Right hindlimb (tissue), 1 donor: ENCODE data around the gene RDH12.
"Not testable (repeated sequence)": the region's sequence is repeated elsewhere in the genome, so short reads cannot be mapped to it uniquely, and the experiment has no call there.

Experiments used
- DNase-seq: peaks from one replicate; pipeline ENCODE4 v3.0.0-alpha.2; 2018

RDH12 gene

GRCh38 chr14:67701492-67701891 lies at the start of gene RDH12:
Gene RDH12 (plus strand): TSS chr14:67701886. CDS start chr14:67722643, 20,757 bp downstream.
- not testable (repeated sequence) for DNase-seq

GRCh38 chr14:67652189-67652588 lies 49.5 kb upstream of the RDH12 start:
- no peak for DNase-seq

- DNase-seq: no peak
Measured at GRCh38 chr14:67653651-67654280, 47.9 kb upstream of the RDH12 start.

- DNase-seq: no peak
Measured at GRCh38 chr14:67663633-67664032, 38.1 kb upstream of the RDH12 start.

- no peak for DNase-seq
Measured at GRCh38 chr14:67665868-67666267, 35.8 kb upstream of the RDH12 start.

- no peak for DNase-seq
Measured at GRCh38 chr14:67666750-67667449, 34.8 kb upstream of the RDH12 start.

GRCh38 chr14:67668559-67668958 lies 33.1 kb upstream of the RDH12 start:
- DNase-seq: no peak

GRCh38 chr14:67673451-67673850 lies 28.2 kb upstream of the RDH12 start:
- no peak for DNase-seq

GRCh38 chr14:67674139-67674479 lies 27.6 kb upstream of the RDH12 start:
- peak; percentile 82 for DNase-seq

- DNase-seq: peak; percentile 94
Measured at GRCh38 chr14:67674480-67675218, 27.0 kb upstream of the RDH12 start, which contains the start of gene VTI1B. Gene VTI1B (minus strand): TSS chr14:67674632. CDS start chr14:67674489, 143 bp downstream.

- no peak for DNase-seq
Measured at GRCh38 chr14:67675219-67675582, 26.5 kb upstream of the RDH12 start.

GRCh38 chr14:67679006-67679405 lies 22.7 kb upstream of the RDH12 start:
- DNase-seq: no peak

GRCh38 chr14:67680121-67680602 lies 21.5 kb upstream of the RDH12 start:
- DNase-seq: no peak

GRCh38 chr14:67680941-67681340 lies 20.7 kb upstream of the RDH12 start:
- DNase-seq: no peak

GRCh38 chr14:67683842-67684241 lies 17.8 kb upstream of the RDH12 start:
- no peak for DNase-seq

- DNase-seq: no peak
Measured at GRCh38 chr14:67690011-67690410, 11.7 kb upstream of the RDH12 start.

- peak; percentile 80 for DNase-seq
Measured at GRCh38 chr14:67694791-67695393, 6.8 kb upstream of the RDH12 start.

GRCh38 chr14:67695394-67695949 lies 6.2 kb upstream of the RDH12 start, which contains the start of gene RDH11:
Gene RDH11 (minus strand): TSS chr14:67695764. CDS start chr14:67695703, 61 bp downstream.
- DNase-seq: peak; percentile 90

- DNase-seq: no peak
Measured at GRCh38 chr14:67697006-67697405, 4.7 kb upstream of the RDH12 start.

GRCh38 chr14:67698179-67698578 lies 3.5 kb upstream of the RDH12 start:
- no peak for DNase-seq

GRCh38 chr14:67703997-67704396 lies 2.3 kb downstream of the RDH12 start:
- no peak for DNase-seq

GRCh38 chr14:67704484-67705089 lies 2.9 kb downstream of the RDH12 start:
- DNase-seq: no peak
